Esophagus squamous epithelium (tissue), 4 donors: ENCODE data around the gene ARHGEF28.

Source experiments
- CTCF ChIP-seq, 6 experiments: fragments of 450-650 bp in 4 of 6; fragments of 200-600 bp in 2 of 6; sonication (generic) in 2 of 6; IDR thresholded peaks; one replicate each; pipeline ENCODE4 v1.5.1; 2016 to 2019; ENCODE audit warnings: antibody characterized with exemption in 6 of 6, mild to moderate bottlenecking in 4 of 6, moderate library complexity in 4 of 6
- POLR2A ChIP-seq, 4 donors: fragments of 450-650 bp; IDR thresholded peaks; one replicate each; pipeline ENCODE4 v1.6.1; 2017; ENCODE audit warnings: antibody characterized with exemption in 4 of 4, mild to moderate bottlenecking in 4 of 4, moderate library complexity in 3 of 4

- TF ChIP-seq CTCF (IDR thresholded peaks at IDR 0.05) (no peak), POLR2A (IDR thresholded peaks at IDR 0.05) (no peak)
Measured at GRCh38 chr5:73719632-73720031, 93.6 kb downstream of the ARHGEF28 start.
